Measurements from ENCODE around the gene LCOR.

GRCh38 chr10:96949039-96949683, 117.1 kb downstream of the LCOR start:
- TF ChIP-seq CTCF (IDR thresholded peaks at IDR 0.05; ENCODE audit: low read depth, low read length) (no peak), POLR2A (IDR thresholded peaks at IDR 0.05; ENCODE audit: extremely low read depth, insufficient read length) (no peak)

All from NB4 (cell line).